Measurements from ENCODE around the gene KRT3. TPM values are rescaled to one million over a fixed set of nuclear protein-coding genes. Genes with fewer than 3 reads are reported as not detected.

KRT3 gene
- total RNA-seq, 1 experiment from 2014 or later, result not detected

GRCh38 chr12:52782502-52782901, 13.4 kb downstream of the KRT3 start:
- CTCF ChIA-PET, result no interaction called here
- no peak for TF ChIP-seq ZNF138 (CRISPR knock-in tag; conservative IDR thresholded peaks at IDR 0.05)
- no peak for TF ChIP-seq ZNF425 (CRISPR knock-in tag; conservative IDR thresholded peaks at IDR 0.05)
- TF ChIP-seq JUN (CRISPR knock-in tag; IDR thresholded peaks at IDR 0.05), result no peak
- TF ChIP-seq ATF3 (CRISPR knock-in tag; conservative IDR thresholded peaks at IDR 0.05), result no peak
- TF ChIP-seq CTCF (IDR thresholded peaks at IDR 0.05), result no peak
- TF ChIP-seq ZNF232 (CRISPR knock-in tag; IDR thresholded peaks at IDR 0.05), result no peak
- TF ChIP-seq PRRX2 (CRISPR knock-in tag; IDR thresholded peaks at IDR 0.05), result no peak
- peaks cover 3% of the 10 kb centered on the region; the same call in 1 of the 2 replicates for H3K27me3 Mint-ChIP-seq (ENCODE audit: low read depth)

GRCh38 chr12:52781399-52782082, 14.4 kb downstream of the KRT3 start:
- Mint-ChIP-seq H3K27ac (no peak overlapping the region), H3K27me3 (ENCODE audit: low read depth) (peaks cover 3% of the 10 kb centered on the region; the same call in 1 of the 2 replicates), H3K9me3 (peaks cover 4% of the 10 kb centered on the region), H3K4me1 (no peaks in the 10 kb centered on the region), H3K4me3 (no peak overlapping the region), H3K36me3 (no peaks in the 10 kb centered on the region)
- no peak for DNase-seq (ENCODE audit: low spot score)
- ChIA-PET CTCF (interaction anchor here (1.2 to 1.5 kb wide), 2 partner anchors 89 to 98 kb away, joined by 3 to 4 read pairs; no protein-coding TSS in a partner anchor), POLR2A (no interaction called here)
- no peak for ATAC-seq
- TF ChIP-seq E2F1 (CRISPR knock-in tag; IDR thresholded peaks at IDR 0.05) (no peak), ARID4B (CRISPR knock-in tag; IDR thresholded peaks at IDR 0.05; ENCODE audit: borderline replicate concordance) (no peak), PRRX2 (CRISPR knock-in tag; IDR thresholded peaks at IDR 0.05) (no peak), ZNF416 (CRISPR knock-in tag; IDR thresholded peaks at IDR 0.05) (no peak), ATF6 (CRISPR knock-in tag; IDR thresholded peaks at IDR 0.05) (no peak), ELF4 (CRISPR knock-in tag; IDR thresholded peaks at IDR 0.05; ENCODE audit: low read depth) (no peak), ZSCAN18 (CRISPR knock-in tag; IDR thresholded peaks at IDR 0.05) (no peak), TCF7 (CRISPR knock-in tag; IDR thresholded peaks at IDR 0.05; ENCODE audit: low read depth) (no peak), AFF4 (CRISPR knock-in tag; IDR thresholded peaks at IDR 0.05; ENCODE audit: borderline replicate concordance) (no peak)

More at GRCh38 chr12:52782502-52782901, 13.4 kb downstream of the KRT3 start:
- ATAC-seq (no peak), DNase-seq (ENCODE audit: low spot score) (no peak)
- no peak overlapping the region for H3K4me3 Mint-ChIP-seq
- no peaks in the 10 kb centered on the region for H3K4me1 Mint-ChIP-seq
- H3K9me3 Mint-ChIP-seq, result peaks cover 4% of the 10 kb centered on the region
- no peaks in the 10 kb centered on the region for H3K36me3 Mint-ChIP-seq
- POLR2A ChIA-PET, result interaction anchor here (0.7 kb wide), 1 partner anchor 39 kb away, joined by 8 read pairs; no protein-coding TSS in a partner anchor
- H3K27ac Mint-ChIP-seq, result no peak overlapping the region

Measured in WTC11 (cell line).